ENCODE data around the gene VMAC.

VMAC gene

DNA sequence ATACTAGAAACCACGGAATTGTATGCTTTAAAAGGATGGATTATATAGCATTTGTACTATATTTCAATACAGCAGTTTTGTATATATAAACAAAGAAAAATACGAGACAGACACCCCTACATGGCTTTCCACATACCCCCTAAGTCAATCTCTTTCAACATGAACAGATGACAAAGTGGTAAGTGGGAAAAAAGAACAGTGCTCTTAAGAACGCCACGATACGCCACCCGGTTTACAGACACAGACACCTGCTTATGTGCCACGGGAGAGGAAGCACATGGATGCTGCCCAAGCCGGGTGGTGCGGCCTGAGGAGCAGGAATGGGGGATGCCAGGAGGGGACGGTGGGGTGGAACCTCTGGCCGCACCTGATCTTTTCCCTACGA lies 17.5 kb downstream of the VMAC start:
- no peaks in the 10 kb centered on the region for H3K9me3 ChIP-seq (ENCODE audit: control insufficient read depth, insufficient read depth, low read length)
- no peak overlapping the region for H3K27ac ChIP-seq (ENCODE audit: low read depth, low read length)
- H3K4me3 ChIP-seq (ENCODE audit: low read depth, low read length): no peak overlapping the region
- no peaks in the 10 kb centered on the region for H3K4me1 ChIP-seq (ENCODE audit: control insufficient read depth, insufficient read depth, low read length)
- H3K36me3 ChIP-seq (ENCODE audit: control insufficient read depth, insufficient read depth, low read length): peaks cover 93% of the 10 kb centered on the region
- no peaks in the 10 kb centered on the region for H3K27me3 ChIP-seq (ENCODE audit: control insufficient read depth, insufficient read depth, low read length)
- no peak overlapping the region for H3K9ac ChIP-seq (ENCODE audit: low read depth, low read length)

- Histone ChIP-seq H3K4me3 (ENCODE audit: low read depth, low read length) (no peak overlapping the region), H3K27ac (ENCODE audit: low read depth, low read length) (no peak overlapping the region), H3K36me3 (ENCODE audit: control insufficient read depth, insufficient read depth, low read length) (peaks cover 94% of the 10 kb centered on the region), H3K27me3 (ENCODE audit: control insufficient read depth, insufficient read depth, low read length) (no peaks in the 10 kb centered on the region), H3K9me3 (ENCODE audit: control insufficient read depth, insufficient read depth, low read length) (no peaks in the 10 kb centered on the region), H3K4me1 (ENCODE audit: control insufficient read depth, insufficient read depth, low read length) (no peaks in the 10 kb centered on the region), H3K9ac (ENCODE audit: low read depth, low read length) (no peak overlapping the region)
Observed at GRCh38 chr19:5923356-5923755, 18.7 kb downstream of the VMAC start.

DNA sequence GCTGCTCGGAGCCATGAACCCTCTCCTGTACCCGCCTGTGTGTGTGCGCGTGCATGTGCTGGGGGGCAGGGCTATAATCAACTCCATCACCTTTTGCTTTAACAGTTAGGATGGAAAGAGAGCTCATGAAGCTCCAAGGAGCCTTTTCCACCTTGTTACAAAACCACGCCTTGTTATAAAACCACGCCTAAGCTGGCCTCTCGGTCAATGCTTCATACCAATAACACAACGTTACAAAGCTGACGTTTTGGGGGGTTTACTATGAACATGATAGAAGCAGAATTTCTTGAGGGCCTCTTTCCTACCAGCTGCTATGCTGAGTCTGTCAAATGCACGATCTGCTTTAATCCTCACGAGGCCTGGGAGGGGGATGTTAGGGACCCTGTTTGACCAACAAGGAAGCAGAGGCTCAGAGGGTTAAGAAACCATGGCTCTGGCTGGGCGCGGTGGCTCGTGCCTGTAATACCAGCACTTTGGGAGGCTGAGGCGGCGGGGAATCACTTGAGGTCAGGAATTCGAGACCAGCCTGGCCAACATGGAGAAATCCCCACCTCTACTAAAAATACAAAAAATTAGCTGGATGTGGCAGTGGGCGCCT lies 21.3 kb downstream of the VMAC start:
- Histone ChIP-seq H3K27me3 (ENCODE audit: control insufficient read depth, insufficient read depth, low read length) (no peaks in the 10 kb centered on the region), H3K9ac (ENCODE audit: low read depth, low read length) (no peak overlapping the region), H3K9me3 (ENCODE audit: control insufficient read depth, insufficient read depth, low read length) (no peaks in the 10 kb centered on the region), H3K4me3 (ENCODE audit: low read depth, low read length) (no peak overlapping the region), H3K36me3 (ENCODE audit: control insufficient read depth, insufficient read depth, low read length) (peaks cover 98% of the 10 kb centered on the region), H3K27ac (ENCODE audit: low read depth, low read length) (no peak overlapping the region), H3K4me1 (ENCODE audit: control insufficient read depth, insufficient read depth, low read length) (no peaks in the 10 kb centered on the region)

- H3K9me3 ChIP-seq (ENCODE audit: control insufficient read depth, insufficient read depth, low read length): no peaks in the 10 kb centered on the region
- H3K36me3 ChIP-seq (ENCODE audit: control insufficient read depth, insufficient read depth, low read length): peaks cover 96% of the 10 kb centered on the region
- H3K4me3 ChIP-seq (ENCODE audit: low read depth, low read length): no peak overlapping the region
- no peaks in the 10 kb centered on the region for H3K4me1 ChIP-seq (ENCODE audit: control insufficient read depth, insufficient read depth, low read length)
- no peaks in the 10 kb centered on the region for H3K27me3 ChIP-seq (ENCODE audit: control insufficient read depth, insufficient read depth, low read length)
- no peak overlapping the region for H3K27ac ChIP-seq (ENCODE audit: low read depth, low read length)
- H3K9ac ChIP-seq (ENCODE audit: low read depth, low read length): no peak overlapping the region
Observed at GRCh38 chr19:5926641-5927440, 22.2 kb downstream of the VMAC start.

DNA sequence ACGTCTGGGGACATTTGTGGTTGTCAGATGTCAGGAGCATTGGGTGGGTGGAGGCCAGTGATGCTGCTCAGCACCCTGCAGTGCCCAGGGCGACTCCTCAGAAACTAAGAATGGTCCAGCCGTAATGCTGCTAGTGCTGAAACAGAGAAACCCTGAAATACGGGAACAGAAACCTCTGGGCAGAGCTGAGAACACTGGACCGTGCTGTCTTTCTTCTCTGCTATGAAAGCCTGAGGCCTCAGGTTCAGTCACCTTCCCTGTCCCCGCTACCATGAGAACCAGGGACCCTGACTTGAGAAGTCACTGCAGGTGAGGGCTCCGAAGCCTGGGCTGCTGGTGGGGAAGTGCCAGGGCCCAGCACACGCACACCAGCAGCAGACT lies 22.8 kb downstream of the VMAC start:
- no peaks in the 10 kb centered on the region for H3K9me3 ChIP-seq (ENCODE audit: control insufficient read depth, insufficient read depth, low read length)
- H3K4me3 ChIP-seq (ENCODE audit: low read depth, low read length): no peak overlapping the region
- peaks cover 96% of the 10 kb centered on the region for H3K36me3 ChIP-seq (ENCODE audit: control insufficient read depth, insufficient read depth, low read length)
- H3K4me1 ChIP-seq (ENCODE audit: control insufficient read depth, insufficient read depth, low read length): no peaks in the 10 kb centered on the region
- no peaks in the 10 kb centered on the region for H3K27me3 ChIP-seq (ENCODE audit: control insufficient read depth, insufficient read depth, low read length)
- H3K27ac ChIP-seq (ENCODE audit: low read depth, low read length): no peak overlapping the region
- no peak overlapping the region for H3K9ac ChIP-seq (ENCODE audit: low read depth, low read length)

DNA sequence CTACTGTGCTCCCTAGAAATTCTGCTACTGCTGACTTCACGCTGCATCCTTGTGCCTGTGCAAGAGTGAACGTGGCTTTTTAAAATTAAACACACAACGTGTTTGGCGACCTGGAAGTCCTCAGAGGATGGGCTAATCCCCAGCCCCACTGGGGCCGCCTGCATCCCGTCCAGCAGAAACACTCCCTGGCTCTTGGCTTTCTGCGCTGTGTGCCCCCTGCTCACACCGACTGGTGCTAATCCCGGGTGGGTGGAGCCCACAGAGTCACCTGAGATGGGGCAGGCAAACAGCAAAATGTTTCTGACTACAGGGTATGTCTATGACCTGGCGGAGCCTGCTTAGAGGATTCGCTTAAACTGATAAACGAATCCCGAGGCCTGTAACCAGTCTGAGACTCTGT lies 24.5 kb downstream of the VMAC start:
- H3K27me3 ChIP-seq (ENCODE audit: control insufficient read depth, insufficient read depth, low read length): no peaks in the 10 kb centered on the region
- H3K4me3 ChIP-seq (ENCODE audit: low read depth, low read length): no peak overlapping the region
- no peak overlapping the region for H3K9ac ChIP-seq (ENCODE audit: low read depth, low read length)
- no peak overlapping the region for H3K27ac ChIP-seq (ENCODE audit: low read depth, low read length)
- peaks cover 93% of the 10 kb centered on the region for H3K36me3 ChIP-seq (ENCODE audit: control insufficient read depth, insufficient read depth, low read length)
- H3K9me3 ChIP-seq (ENCODE audit: control insufficient read depth, insufficient read depth, low read length): no peaks in the 10 kb centered on the region
- H3K4me1 ChIP-seq (ENCODE audit: control insufficient read depth, insufficient read depth, low read length): no peaks in the 10 kb centered on the region

DNA sequence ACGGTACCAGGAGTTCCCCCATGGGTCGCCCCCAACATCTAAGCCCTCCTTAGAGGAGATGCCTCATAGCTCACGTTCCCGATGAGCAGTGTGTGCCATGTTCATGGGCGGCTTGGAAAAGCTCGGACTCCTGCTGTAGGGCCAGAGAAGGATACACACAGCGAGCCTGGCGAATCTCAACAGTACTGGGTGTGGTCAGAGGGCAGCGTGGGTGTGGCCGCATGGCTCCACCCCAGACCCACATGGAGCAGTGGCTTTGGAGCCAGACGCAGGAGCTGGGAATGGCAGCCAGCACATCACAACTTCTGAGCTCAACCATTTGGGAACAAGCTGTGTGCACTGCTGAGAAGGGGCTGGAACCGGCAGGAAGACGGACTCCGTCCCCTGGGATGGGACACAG lies 25.0 kb downstream of the VMAC start:
- H3K4me1 ChIP-seq (ENCODE audit: control insufficient read depth, insufficient read depth, low read length): no peaks in the 10 kb centered on the region
- peaks cover 89% of the 10 kb centered on the region for H3K36me3 ChIP-seq (ENCODE audit: control insufficient read depth, insufficient read depth, low read length)
- H3K27me3 ChIP-seq (ENCODE audit: control insufficient read depth, insufficient read depth, low read length): no peaks in the 10 kb centered on the region
- H3K9ac ChIP-seq (ENCODE audit: low read depth, low read length): no peak overlapping the region
- no peaks in the 10 kb centered on the region for H3K9me3 ChIP-seq (ENCODE audit: control insufficient read depth, insufficient read depth, low read length)
- H3K4me3 ChIP-seq (ENCODE audit: low read depth, low read length): no peak overlapping the region
- no peak overlapping the region for H3K27ac ChIP-seq (ENCODE audit: low read depth, low read length)

DNA sequence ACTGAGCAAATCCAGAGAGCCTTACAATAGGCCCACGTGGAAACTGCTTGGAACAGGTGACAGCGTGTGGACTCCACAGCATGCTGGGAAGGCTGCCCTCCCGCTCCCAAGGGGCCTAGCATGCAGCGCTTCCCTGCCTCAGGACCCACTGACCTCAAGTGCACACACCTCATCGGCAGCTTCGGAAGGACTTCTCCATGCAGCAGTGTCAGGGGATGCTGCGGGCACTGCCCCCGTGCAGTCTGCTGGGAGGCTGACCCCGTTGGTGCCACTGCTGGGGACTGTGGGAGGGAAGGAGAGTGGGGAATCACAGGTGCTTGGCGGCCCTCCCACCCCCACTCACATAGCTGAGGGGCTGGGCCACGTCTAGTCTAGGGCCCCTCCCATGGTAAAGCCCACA lies 26.6 kb downstream of the VMAC start:
- no peaks in the 10 kb centered on the region for H3K4me1 ChIP-seq (ENCODE audit: control insufficient read depth, insufficient read depth, low read length)
- no peaks in the 10 kb centered on the region for H3K27me3 ChIP-seq (ENCODE audit: control insufficient read depth, insufficient read depth, low read length)
- no peaks in the 10 kb centered on the region for H3K9me3 ChIP-seq (ENCODE audit: control insufficient read depth, insufficient read depth, low read length)
- no peak overlapping the region for H3K27ac ChIP-seq (ENCODE audit: low read depth, low read length)
- no peak overlapping the region for H3K4me3 ChIP-seq (ENCODE audit: low read depth, low read length)
- peaks cover 77% of the 10 kb centered on the region for H3K36me3 ChIP-seq (ENCODE audit: control insufficient read depth, insufficient read depth, low read length)
- H3K9ac ChIP-seq (ENCODE audit: low read depth, low read length): no peak overlapping the region

GRCh38 chr19:5932146-5932545 lies 27.5 kb downstream of the VMAC start:
- Histone ChIP-seq H3K36me3 (ENCODE audit: control insufficient read depth, insufficient read depth, low read length) (peaks cover 75% of the 10 kb centered on the region), H3K9me3 (ENCODE audit: control insufficient read depth, insufficient read depth, low read length) (no peaks in the 10 kb centered on the region), H3K4me3 (ENCODE audit: low read depth, low read length) (no peak overlapping the region), H3K4me1 (ENCODE audit: control insufficient read depth, insufficient read depth, low read length) (no peaks in the 10 kb centered on the region), H3K27ac (ENCODE audit: low read depth, low read length) (no peak overlapping the region), H3K27me3 (ENCODE audit: control insufficient read depth, insufficient read depth, low read length) (no peaks in the 10 kb centered on the region), H3K9ac (ENCODE audit: low read depth, low read length) (no peak overlapping the region)

GRCh38 chr19:5932609-5933262 lies 28.1 kb downstream of the VMAC start:
- no peaks in the 10 kb centered on the region for H3K4me1 ChIP-seq (ENCODE audit: control insufficient read depth, insufficient read depth, low read length)
- no peaks in the 10 kb centered on the region for H3K27me3 ChIP-seq (ENCODE audit: control insufficient read depth, insufficient read depth, low read length)
- no peaks in the 10 kb centered on the region for H3K9me3 ChIP-seq (ENCODE audit: control insufficient read depth, insufficient read depth, low read length)
- H3K9ac ChIP-seq (ENCODE audit: low read depth, low read length): no peak overlapping the region
- no peak overlapping the region for H3K27ac ChIP-seq (ENCODE audit: low read depth, low read length)
- H3K36me3 ChIP-seq (ENCODE audit: control insufficient read depth, insufficient read depth, low read length): peaks cover 75% of the 10 kb centered on the region
- no peak overlapping the region for H3K4me3 ChIP-seq (ENCODE audit: low read depth, low read length)

DNA sequence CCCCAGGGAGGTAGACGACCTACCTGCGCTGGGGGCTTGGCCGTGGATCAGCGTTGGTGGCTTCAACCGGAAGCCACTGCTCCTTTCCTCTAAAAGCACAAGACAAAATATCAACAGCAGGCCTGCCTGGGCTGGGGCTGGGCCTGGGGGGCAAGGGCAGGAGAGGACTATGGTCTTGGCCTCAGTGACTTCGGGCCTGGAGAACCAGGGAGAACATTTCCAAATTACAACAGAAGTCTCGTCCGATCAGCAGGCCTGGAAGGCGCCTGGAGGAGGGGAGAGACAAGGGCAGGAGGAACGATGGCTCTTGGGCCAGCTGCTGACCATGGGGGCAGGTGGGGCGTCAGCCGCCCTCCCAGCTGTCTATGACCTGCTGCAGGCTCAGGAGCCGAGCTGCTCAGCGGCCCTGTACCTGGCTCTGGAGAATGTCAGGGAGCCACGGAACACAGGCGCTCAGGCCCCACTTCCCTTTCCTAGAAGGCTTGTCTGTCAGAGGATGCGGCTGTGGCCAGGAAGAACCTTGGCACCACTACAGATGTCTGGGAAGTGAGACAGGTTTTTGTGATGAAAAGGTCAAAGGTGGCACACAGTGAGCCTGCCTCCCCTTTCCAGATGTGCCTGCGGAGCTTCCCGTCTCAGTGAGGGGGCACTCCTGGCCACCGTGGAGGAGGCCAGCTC lies 28.9 kb downstream of the VMAC start:
- Histone ChIP-seq H3K36me3 (ENCODE audit: control insufficient read depth, insufficient read depth, low read length) (peaks cover 72% of the 10 kb centered on the region), H3K27me3 (ENCODE audit: control insufficient read depth, insufficient read depth, low read length) (no peaks in the 10 kb centered on the region), H3K27ac (ENCODE audit: low read depth, low read length) (no peak overlapping the region), H3K4me3 (ENCODE audit: low read depth, low read length) (no peak overlapping the region), H3K9me3 (ENCODE audit: control insufficient read depth, insufficient read depth, low read length) (no peaks in the 10 kb centered on the region), H3K9ac (ENCODE audit: low read depth, low read length) (no peak overlapping the region), H3K4me1 (ENCODE audit: control insufficient read depth, insufficient read depth, low read length) (no peaks in the 10 kb centered on the region)

All from HUES48 (cell line).